ENCODE measurements around the gene MCRS1.

MCRS1 gene

DNA sequence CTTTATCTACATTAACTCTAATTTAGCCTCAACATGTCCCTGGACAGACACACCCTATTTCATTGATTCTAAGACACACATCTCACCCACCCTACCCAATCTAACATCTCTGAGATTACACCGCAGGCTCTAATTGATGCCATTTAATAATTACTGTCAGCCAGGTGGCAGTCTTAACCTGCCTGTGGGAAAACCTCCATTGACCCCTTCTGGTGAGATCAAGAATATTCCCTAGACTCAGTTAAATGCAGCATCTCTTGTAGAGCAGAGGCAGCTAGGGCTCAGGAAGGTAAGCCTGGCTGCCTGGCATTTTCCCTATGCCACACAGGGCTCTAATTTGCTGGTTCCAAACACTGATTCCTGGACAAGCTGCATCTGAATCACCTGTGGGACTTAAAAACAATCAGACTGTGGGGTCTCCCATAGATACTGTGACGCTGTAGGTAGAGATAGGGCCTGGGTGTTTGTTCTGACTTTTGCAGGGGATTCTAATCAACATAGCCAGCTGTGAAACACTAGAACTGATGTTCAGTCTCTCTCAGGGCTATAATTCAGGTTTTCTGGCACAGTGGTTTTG lies 14.3 kb downstream of the MCRS1 start:
- peaks cover 15% of the 10 kb centered on the region for H3K36me3 Mint-ChIP-seq
- peaks cover 22% of the 10 kb centered on the region for H3K27me3 Mint-ChIP-seq
- peak overlapping the region; percentile 23 for H3K27ac Mint-ChIP-seq
- ATAC-seq: peak; percentile 51
- no peaks in the 10 kb centered on the region for H3K9me3 Mint-ChIP-seq
- H3K4me3 Mint-ChIP-seq: no peak overlapping the region
- peaks cover 9% of the 10 kb centered on the region for H3K4me1 Mint-ChIP-seq

GRCh38 chr12:49552899-49553298 lies 15.0 kb downstream of the MCRS1 start:
- no peak for ATAC-seq
- peak overlapping the region; percentile 23 for H3K27ac Mint-ChIP-seq
- H3K4me3 Mint-ChIP-seq: no peak overlapping the region
- H3K27me3 Mint-ChIP-seq: peaks cover 29% of the 10 kb centered on the region
- H3K4me1 Mint-ChIP-seq: peaks cover 16% of the 10 kb centered on the region
- no peaks in the 10 kb centered on the region for H3K9me3 Mint-ChIP-seq
- peaks cover 12% of the 10 kb centered on the region for H3K36me3 Mint-ChIP-seq

GRCh38 chr12:49552425-49552824 lies 15.5 kb downstream of the MCRS1 start:
- peaks cover 16% of the 10 kb centered on the region for H3K4me1 Mint-ChIP-seq
- H3K36me3 Mint-ChIP-seq: peaks cover 12% of the 10 kb centered on the region
- H3K27ac Mint-ChIP-seq: no peak overlapping the region
- ATAC-seq: no peak
- no peaks in the 10 kb centered on the region for H3K9me3 Mint-ChIP-seq
- peaks cover 33% of the 10 kb centered on the region for H3K27me3 Mint-ChIP-seq
- no peak overlapping the region for H3K4me3 Mint-ChIP-seq

DNA sequence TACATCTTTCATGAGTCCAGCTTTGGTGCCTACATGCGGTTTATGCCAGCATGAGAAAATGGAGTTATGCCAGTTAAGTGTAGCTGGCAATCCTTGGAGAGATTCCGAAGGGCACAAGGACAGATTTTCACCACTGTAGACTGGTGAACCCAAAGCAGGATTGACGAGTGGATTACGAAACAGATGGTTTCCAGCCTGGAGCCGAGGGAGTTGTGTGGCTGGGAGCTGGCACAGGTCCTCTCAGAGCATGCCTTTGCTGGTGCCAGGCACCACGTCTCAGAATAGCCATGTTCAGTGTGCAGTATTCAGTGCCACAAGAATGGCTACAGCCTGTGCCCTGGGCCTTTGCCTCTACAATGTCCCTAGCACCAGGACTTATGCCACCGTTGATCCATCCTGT lies 15.9 kb downstream of the MCRS1 start:
- ATAC-seq: no peak
- no peak overlapping the region for H3K4me3 Mint-ChIP-seq
- peaks cover 37% of the 10 kb centered on the region for H3K27me3 Mint-ChIP-seq
- peaks cover 16% of the 10 kb centered on the region for H3K4me1 Mint-ChIP-seq
- no peak overlapping the region for H3K27ac Mint-ChIP-seq
- H3K36me3 Mint-ChIP-seq: peaks cover 12% of the 10 kb centered on the region
- no peaks in the 10 kb centered on the region for H3K9me3 Mint-ChIP-seq

DNA sequence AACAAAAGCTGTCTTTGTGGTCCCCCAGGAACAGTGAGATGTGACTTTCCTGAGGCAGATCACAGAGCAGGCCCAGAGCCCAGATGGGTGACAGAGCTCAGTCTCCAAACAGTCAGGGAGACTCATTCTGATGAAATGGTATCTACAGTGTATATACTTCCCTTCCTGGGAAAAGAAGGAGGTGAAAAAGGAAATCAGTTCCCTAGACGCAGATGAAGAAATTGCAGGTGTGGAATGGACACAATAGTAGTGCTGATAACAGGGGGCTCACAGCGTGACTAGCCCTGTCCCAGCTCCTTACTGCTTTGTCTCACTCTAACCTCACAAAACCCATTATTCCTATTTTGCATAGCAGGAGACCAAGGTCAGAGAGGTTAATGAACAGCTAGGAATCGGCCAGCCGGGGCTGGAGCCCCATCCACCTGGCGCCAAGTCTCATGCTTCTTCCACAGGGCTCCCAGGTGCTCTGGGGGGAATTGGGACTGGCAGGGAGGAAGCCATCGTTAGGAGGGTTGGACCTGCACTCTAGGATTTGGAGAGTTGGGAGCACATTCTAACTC lies 17.2 kb downstream of the MCRS1 start:
- peaks cover 45% of the 10 kb centered on the region for H3K27me3 Mint-ChIP-seq
- H3K36me3 Mint-ChIP-seq: no peaks in the 10 kb centered on the region
- no peak for ATAC-seq
- no peak overlapping the region for H3K4me3 Mint-ChIP-seq
- H3K27ac Mint-ChIP-seq: no peak overlapping the region
- no peaks in the 10 kb centered on the region for H3K9me3 Mint-ChIP-seq
- peaks cover 16% of the 10 kb centered on the region for H3K4me1 Mint-ChIP-seq

DNA sequence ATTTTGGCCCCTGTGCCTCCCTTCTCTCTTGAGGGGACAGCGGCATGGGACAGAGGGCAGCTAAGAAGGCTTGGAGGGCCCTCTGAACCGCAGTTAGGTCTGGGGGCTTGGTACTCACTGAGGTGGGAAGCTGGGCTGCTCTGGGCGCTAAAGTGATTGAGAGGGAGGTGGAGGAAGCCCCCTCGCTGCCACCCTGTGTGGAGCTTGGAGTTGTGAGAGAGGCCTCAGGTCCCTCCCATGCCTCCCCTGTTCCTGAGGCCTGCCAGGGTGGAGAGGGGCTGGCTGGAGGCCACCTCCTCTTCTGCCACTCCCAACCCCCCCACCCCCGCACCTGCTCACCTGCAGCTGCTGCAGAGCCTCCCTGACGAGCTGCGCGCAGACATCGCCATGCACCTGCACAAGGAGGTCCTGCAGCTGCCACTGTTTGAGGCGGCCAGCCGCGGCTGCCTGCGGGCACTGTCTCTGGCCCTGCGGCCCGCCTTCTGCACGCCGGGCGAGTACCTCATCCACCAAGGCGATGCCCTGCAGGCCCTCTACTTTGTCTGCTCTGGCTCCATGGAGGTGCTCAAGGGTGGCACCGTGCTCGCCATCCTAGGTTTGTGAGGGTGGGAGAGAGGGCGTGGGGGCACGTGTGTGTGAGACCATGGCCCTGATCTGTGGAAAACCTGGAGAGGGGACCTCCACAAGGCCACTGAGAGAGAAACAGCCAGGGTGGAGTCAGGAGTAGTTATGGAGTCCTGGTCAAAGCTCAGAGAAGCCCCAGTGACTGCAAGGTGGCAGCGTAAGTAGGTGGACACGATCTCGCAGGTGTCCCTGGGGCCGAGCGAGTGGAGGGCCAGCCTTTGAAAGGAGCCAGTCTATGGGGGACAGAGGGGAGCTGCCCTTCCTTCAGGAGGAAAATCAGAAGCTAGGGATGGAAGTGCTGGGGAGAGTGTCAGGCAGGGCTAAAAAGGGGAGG lies 17.9 kb downstream of the MCRS1 start:
- no peak for ATAC-seq
- Mint-ChIP-seq H3K9me3 (no peaks in the 10 kb centered on the region), H3K27me3 (peaks cover 53% of the 10 kb centered on the region), H3K27ac (no peak overlapping the region), H3K4me1 (peaks cover 19% of the 10 kb centered on the region), H3K36me3 (no peaks in the 10 kb centered on the region), H3K4me3 (no peak overlapping the region)

- H3K27ac Mint-ChIP-seq: peak overlapping the region; percentile 48
- H3K36me3 Mint-ChIP-seq: no peaks in the 10 kb centered on the region
- peaks cover 59% of the 10 kb centered on the region for H3K27me3 Mint-ChIP-seq
- no peaks in the 10 kb centered on the region for H3K9me3 Mint-ChIP-seq
- peak; percentile 37 for ATAC-seq
- H3K4me3 Mint-ChIP-seq: peak overlapping the region; percentile 62
- H3K4me1 Mint-ChIP-seq: peaks cover 23% of the 10 kb centered on the region
Observed at GRCh38 chr12:49548822-49549648, 18.9 kb downstream of the MCRS1 start.

- Mint-ChIP-seq H3K36me3 (no peaks in the 10 kb centered on the region), H3K27ac (peak overlapping the region; percentile 48), H3K4me3 (no peak overlapping the region), H3K9me3 (no peaks in the 10 kb centered on the region), H3K27me3 (peaks cover 59% of the 10 kb centered on the region), H3K4me1 (peaks cover 20% of the 10 kb centered on the region)
- no peak for ATAC-seq
Observed at GRCh38 chr12:49548481-49548821, 19.5 kb downstream of the MCRS1 start.

- ATAC-seq: no peak
- no peak overlapping the region for H3K27ac Mint-ChIP-seq
- H3K4me3 Mint-ChIP-seq: no peak overlapping the region
- peaks cover 59% of the 10 kb centered on the region for H3K27me3 Mint-ChIP-seq
- no peaks in the 10 kb centered on the region for H3K36me3 Mint-ChIP-seq
- peaks cover 22% of the 10 kb centered on the region for H3K4me1 Mint-ChIP-seq
- no peaks in the 10 kb centered on the region for H3K9me3 Mint-ChIP-seq
Observed at GRCh38 chr12:49547090-49547690, 20.8 kb downstream of the MCRS1 start.

DNA sequence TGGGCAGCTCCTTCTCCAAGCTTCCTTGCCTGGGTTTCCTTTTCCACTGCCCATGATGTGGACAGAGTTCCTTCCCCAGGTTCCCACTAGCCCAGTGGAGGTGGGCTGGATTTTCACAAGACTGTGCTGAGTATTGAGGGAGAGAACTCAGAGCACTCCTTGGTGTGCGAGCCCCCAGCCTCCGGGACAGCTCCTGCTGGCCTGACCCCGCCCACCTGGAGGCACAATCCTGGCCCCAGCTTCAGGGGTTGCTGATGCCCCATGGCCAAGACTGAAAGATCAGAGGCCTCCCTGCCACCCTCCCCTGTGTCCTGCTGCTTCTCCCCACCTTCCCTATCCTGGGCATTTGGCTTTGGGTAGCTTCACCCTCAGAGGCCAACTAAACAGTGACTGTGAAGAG lies 21.5 kb downstream of the MCRS1 start:
- Mint-ChIP-seq H3K27ac (no peak overlapping the region), H3K9me3 (no peaks in the 10 kb centered on the region), H3K36me3 (no peaks in the 10 kb centered on the region), H3K27me3 (peaks cover 59% of the 10 kb centered on the region), H3K4me1 (peaks cover 27% of the 10 kb centered on the region), H3K4me3 (no peak overlapping the region)
- ATAC-seq: no peak

- no peaks in the 10 kb centered on the region for H3K9me3 Mint-ChIP-seq
- no peak overlapping the region for H3K27ac Mint-ChIP-seq
- no peak for ATAC-seq
- H3K27me3 Mint-ChIP-seq: peaks cover 58% of the 10 kb centered on the region
- H3K4me1 Mint-ChIP-seq: peaks cover 34% of the 10 kb centered on the region
- no peak overlapping the region for H3K4me3 Mint-ChIP-seq
- H3K36me3 Mint-ChIP-seq: no peaks in the 10 kb centered on the region
Observed at GRCh38 chr12:49545815-49546214, 22.1 kb downstream of the MCRS1 start.

- Mint-ChIP-seq H3K36me3 (no peaks in the 10 kb centered on the region), H3K27ac (no peak overlapping the region), H3K4me1 (peaks cover 49% of the 10 kb centered on the region), H3K27me3 (peaks cover 55% of the 10 kb centered on the region), H3K9me3 (no peaks in the 10 kb centered on the region), H3K4me3 (no peak overlapping the region)
- ATAC-seq: no peak
Observed at GRCh38 chr12:49543914-49544815, 23.8 kb downstream of the MCRS1 start.

DNA sequence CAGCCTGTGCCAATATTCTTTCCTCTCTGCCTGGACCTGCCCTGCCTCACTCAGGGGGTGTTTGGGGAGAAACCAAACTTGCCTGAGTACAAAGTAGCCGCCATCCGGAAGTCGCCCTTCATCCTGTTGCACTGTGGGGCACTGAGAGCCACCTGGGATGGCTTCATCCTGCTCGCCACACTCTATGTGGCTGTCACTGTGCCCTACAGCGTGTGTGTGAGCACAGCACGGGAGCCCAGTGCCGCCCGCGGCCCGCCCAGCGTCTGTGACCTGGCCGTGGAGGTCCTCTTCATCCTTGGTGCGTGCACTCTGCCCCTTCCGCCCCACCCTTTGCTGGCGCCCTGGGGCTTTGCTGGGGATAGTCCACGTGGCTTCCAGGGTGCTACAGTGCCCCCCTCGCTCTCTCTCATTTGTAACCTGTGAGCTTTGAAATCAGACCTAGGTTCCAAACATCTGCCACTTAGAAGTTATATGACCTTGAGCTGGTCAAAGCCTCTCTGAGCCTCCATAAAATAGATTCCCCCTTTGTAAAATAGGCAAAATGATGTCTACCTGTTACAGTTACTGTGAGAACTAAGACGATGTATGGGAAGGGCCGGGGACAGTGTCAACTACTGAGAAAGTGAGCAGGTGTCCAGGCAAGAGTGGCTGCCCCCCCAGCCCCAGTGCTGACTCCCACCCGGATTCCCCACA lies 24.6 kb downstream of the MCRS1 start:
- H3K4me3 Mint-ChIP-seq: no peak overlapping the region
- H3K36me3 Mint-ChIP-seq: no peaks in the 10 kb centered on the region
- peaks cover 41% of the 10 kb centered on the region for H3K4me1 Mint-ChIP-seq
- H3K27ac Mint-ChIP-seq: no peak overlapping the region
- peaks cover 47% of the 10 kb centered on the region for H3K27me3 Mint-ChIP-seq
- ATAC-seq: no peak
- H3K9me3 Mint-ChIP-seq: no peaks in the 10 kb centered on the region
